GM18868 (cell line): ENCODE results near the gene USP27X.

Experiments
- ATAC-seq: cut with Tn5 transposase; IDR thresholded peaks from one replicate; pipeline ENCODE4 v1.9.1; 2021; ENCODE audit warnings: mild to moderate bottlenecking, moderate library complexity; ENCODE audit not compliant: unreplicated experiment

Gene USP27X

GRCh38 chrX:49878834-49879655 lies at the start of gene USP27X:
TSS of gene USP27X (plus strand) at chrX:49879484. CDS start at chrX:49880308, 824 bp downstream.
- ATAC-seq, result peak; percentile 93

GRCh38 chrX:49838374-49838773 lies 40.9 kb upstream of the USP27X start:
- peak; percentile 51 for ATAC-seq

- ATAC-seq, result peak; percentile 93
Measured at GRCh38 chrX:49840679-49841078, 38.6 kb upstream of the USP27X start.

- ATAC-seq, result no peak
Measured at GRCh38 chrX:49842621-49843020, 36.7 kb upstream of the USP27X start.

- ATAC-seq, result no peak
Measured at GRCh38 chrX:49844611-49845010, 34.7 kb upstream of the USP27X start.

- ATAC-seq, result peak; percentile 82
Measured at GRCh38 chrX:49845701-49846403, 33.4 kb upstream of the USP27X start.

- no peak for ATAC-seq
Measured at GRCh38 chrX:49846522-49846921, 32.8 kb upstream of the USP27X start.

GRCh38 chrX:49848275-49848674 lies 31.0 kb upstream of the USP27X start:
- ATAC-seq, result no peak

GRCh38 chrX:49850028-49850427 lies 29.3 kb upstream of the USP27X start:
- no peak for ATAC-seq

- no peak for ATAC-seq
Measured at GRCh38 chrX:49853661-49854060, 25.6 kb upstream of the USP27X start.

GRCh38 chrX:49856819-49857218 lies 22.5 kb upstream of the USP27X start:
- no peak for ATAC-seq

- no peak for ATAC-seq
Measured at GRCh38 chrX:49858341-49858740, 20.9 kb upstream of the USP27X start.

GRCh38 chrX:49859491-49859890 lies 19.8 kb upstream of the USP27X start:
- no peak for ATAC-seq

- ATAC-seq, result no peak
Measured at GRCh38 chrX:49860867-49861535, 18.3 kb upstream of the USP27X start.

- no peak for ATAC-seq
Measured at GRCh38 chrX:49862093-49862492, 17.2 kb upstream of the USP27X start.

- ATAC-seq, result no peak
Measured at GRCh38 chrX:49868739-49869138, 10.5 kb upstream of the USP27X start.

- ATAC-seq, result no peak
Measured at GRCh38 chrX:49876750-49877149, 2.5 kb upstream of the USP27X start.

- no peak for ATAC-seq
Measured at GRCh38 chrX:49877397-49878101, 1.7 kb upstream of the USP27X start.

- no peak for ATAC-seq
Measured at GRCh38 chrX:49878128-49878833, 1.0 kb upstream of the USP27X start.

GRCh38 chrX:49879656-49880277 lies 483 bp downstream of the USP27X start:
- ATAC-seq, result no peak
